KOPT-K1 (cell line): ENCODE measurements around the gene CELA2B.
"Not testable (repeated sequence)": the region's sequence is repeated elsewhere in the genome, so short reads cannot be mapped to it uniquely, and the experiment has no call there.

Source experiments
- H3K27ac ChIP-seq: fragments of 200-600 bp; sonication (generic); 2 replicates; pipeline ENCODE4 v1.5.1; 2016; ENCODE audit warnings: antibody characterized with exemption, mild to moderate bottlenecking, low read depth, low read length; ENCODE audit not compliant: poor library complexity, severe bottlenecking
- H3K36me3 ChIP-seq: fragments of 200-600 bp; sonication (generic); 2 replicates; pipeline ENCODE4 v1.5.1; 2017; ENCODE audit warnings: antibody characterized with exemption, mild to moderate bottlenecking, low read length, moderate library complexity; ENCODE audit not compliant: insufficient read depth
- H3K9me3 ChIP-seq: fragments of 200-600 bp; sonication (generic); 2 replicates; pipeline ENCODE4 v1.5.1; 2017; ENCODE audit warnings: antibody characterized with exemption, low read length, mild to moderate bottlenecking; ENCODE audit not compliant: insufficient read depth, poor library complexity, severe bottlenecking

CELA2B gene

DNA sequence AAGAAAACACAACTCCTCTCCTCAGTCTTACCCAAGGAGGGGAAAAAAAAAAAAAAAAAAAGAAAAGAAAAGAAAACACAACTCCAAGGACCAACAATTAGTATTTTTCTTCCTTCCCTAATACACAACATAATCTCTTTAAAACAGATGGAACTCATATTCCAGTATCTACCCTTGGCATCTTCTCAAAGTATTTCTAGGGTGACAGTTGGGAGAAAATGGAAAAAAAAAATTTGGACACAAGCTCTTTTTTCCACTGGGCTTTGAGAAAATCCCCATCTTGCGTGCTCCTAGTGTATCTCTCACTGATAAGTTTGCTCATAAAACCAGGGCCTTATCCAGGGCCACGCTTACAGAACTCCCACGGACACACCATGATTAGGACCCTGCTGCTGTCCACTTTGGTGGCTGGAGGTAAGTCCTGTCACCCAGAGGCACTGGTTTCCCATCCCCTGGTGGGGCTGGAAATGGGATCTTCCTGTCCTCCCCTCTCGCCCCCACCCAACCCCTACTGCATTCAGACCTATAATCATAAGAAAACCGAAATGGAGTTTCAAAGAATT lies at the start of gene CELA2B:
CELA2B (plus strand) TSS at position 353 of the 563 bp plus-strand sequence; CDS start at position 375, 22 bp downstream.
- no peaks in the 10 kb centered on the region for H3K36me3 ChIP-seq
- no peaks in the 10 kb centered on the region for H3K9me3 ChIP-seq
- H3K27ac ChIP-seq = no peak within 1 kb of the TSS

DNA sequence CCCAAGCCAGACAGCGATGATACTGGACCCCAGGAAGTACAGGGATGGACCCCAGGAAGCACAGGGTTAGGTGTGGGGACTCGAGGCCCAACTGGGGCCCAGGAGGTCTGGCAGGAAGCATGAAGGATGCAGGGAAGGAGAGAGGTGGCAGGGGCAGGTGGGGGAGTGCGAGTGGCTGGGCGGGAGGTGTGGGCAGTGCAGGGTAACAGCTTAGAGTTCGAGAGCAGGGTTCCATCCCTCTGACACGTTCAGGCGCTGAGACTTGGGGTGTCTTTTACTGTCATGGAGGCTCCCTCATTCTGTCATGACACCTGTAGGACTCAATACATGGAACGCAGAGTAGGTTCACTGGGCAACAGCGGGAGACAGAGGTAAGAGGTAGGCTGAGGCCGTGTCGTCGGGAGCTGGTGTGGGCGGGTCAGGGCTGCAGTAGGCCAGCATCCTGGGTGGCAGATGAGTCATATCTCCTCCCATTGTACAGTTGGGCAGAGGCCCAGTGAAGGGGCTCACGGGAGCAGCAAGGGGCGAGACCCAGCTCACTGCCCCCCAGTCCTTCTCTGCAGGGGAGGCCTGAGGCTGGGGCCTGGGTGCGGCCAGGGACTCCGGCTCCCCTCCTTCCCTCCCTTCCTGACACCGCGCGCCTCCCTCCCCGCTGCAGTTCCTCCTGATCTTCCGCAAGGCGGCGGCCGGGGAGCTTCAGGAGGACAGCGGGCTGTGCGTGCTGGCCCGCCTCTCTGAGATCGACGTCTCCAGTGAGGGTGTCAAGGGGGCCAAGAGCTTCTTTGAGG lies 49.2 kb upstream of the CELA2B start:
- peaks cover 23% of the 10 kb centered on the region; the same call in 1 of the 2 replicates for H3K36me3 ChIP-seq
- no peak overlapping the region for H3K27ac ChIP-seq

DNA sequence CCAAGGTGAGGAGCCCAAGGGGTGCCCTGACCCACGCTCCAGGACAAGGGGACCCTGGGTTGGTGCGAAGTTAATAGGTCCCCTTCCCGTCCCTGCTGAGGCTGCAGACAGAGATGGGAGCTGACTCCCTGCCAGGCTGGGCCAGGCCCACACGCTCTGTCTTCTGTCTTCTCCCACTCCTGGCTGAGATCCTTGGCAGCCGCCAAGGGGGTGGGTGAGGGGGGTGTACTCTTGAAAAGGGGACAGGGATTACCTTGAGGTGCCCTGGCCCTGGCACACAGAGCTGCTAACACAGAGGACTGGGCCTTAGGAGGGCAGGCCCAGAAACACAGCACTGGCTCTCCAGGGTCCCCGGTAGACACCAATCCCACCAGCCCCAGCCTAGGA lies 48.6 kb upstream of the CELA2B start:
- Histone ChIP-seq H3K27ac (no peak overlapping the region), H3K36me3 (peaks cover 23% of the 10 kb centered on the region; the same call in 1 of the 2 replicates), H3K9me3 (no peaks in the 10 kb centered on the region)

More for the DNA sequence above, 49.2 kb upstream of the CELA2B start:
- no peaks in the 10 kb centered on the region for H3K9me3 ChIP-seq

DNA sequence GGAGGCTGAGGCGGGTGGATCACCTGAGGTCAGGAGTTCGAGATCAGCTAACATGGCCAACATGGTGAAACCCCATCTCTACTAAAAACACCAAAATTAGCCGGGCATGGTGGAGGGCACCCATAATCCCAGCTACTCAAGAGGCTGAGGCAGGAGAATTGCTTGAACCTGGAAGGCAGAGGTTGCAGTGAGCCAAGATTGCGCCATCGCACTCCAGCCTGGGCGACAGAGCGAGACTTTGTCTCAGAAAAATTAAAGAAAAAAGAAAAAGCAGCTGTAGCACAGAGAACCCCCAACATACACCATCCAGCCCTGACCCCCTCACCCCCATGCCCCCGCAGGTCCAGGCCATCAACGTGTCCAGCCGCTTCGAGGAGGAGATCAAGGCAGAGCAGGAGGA lies 47.7 kb upstream of the CELA2B start:
- H3K36me3 ChIP-seq = peaks cover 23% of the 10 kb centered on the region; the same call in 1 of the 2 replicates
- H3K9me3 ChIP-seq, H3K27ac ChIP-seq: not testable (repeated sequence)

DNA sequence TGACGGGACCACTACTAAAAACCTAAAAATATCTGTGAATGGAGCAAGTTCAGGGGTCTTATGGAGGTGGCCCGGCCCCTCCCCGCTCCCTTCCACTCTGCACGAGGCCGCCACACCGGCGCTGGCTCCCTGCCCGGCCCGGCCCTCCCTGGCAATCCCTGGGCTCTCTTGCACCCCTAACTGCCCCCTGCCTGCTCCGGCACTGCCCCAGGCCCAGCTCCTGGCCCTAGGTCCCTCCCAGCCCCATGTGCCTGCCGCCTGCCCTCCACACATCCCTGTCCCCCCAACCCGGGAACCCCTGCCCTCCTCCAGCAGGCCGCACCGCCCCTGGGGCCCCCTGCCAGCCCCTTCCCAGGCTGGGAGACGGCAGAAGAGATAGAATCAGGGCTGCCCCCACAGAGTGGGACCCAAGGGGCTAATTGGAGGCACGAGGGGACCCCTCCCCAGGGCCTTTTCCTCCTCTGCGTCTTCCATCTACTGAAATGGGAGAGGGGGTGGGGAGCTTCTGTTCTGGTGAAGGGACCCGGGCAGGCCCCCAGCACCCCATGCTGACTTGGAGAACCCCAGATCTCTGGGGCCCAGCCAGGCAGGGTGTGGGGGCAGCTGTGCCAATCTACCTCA lies 47.0 kb upstream of the CELA2B start:
- Histone ChIP-seq H3K27ac (no peak overlapping the region), H3K36me3 (peaks cover 23% of the 10 kb centered on the region; the same call in 1 of the 2 replicates), H3K9me3 (no peaks in the 10 kb centered on the region)

DNA sequence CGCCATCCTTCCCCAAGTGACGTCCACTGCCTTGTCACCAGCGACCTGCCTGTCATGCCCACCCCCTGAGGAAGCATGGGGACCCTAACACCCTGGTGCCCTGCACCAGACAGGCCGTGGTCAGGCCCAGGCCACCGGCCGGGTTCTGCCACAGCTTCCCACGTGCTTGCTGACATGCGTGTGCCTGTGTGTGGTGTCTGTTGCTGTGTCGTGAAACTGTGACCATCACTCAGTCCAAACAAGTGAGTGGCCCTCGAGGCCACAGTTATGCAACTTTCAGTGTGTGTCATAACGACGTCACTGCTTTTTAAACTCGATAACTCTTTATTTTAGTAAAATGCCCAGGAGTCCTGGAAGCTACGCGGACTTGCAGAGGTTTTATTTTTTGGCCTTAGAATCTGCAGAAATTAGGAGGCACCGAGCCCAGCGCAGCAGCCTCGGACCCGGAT lies 46.2 kb upstream of the CELA2B start:
- Histone ChIP-seq H3K36me3 (peaks cover 23% of the 10 kb centered on the region; the same call in 1 of the 2 replicates), H3K9me3 (no peaks in the 10 kb centered on the region), H3K27ac (no peak overlapping the region)

DNA sequence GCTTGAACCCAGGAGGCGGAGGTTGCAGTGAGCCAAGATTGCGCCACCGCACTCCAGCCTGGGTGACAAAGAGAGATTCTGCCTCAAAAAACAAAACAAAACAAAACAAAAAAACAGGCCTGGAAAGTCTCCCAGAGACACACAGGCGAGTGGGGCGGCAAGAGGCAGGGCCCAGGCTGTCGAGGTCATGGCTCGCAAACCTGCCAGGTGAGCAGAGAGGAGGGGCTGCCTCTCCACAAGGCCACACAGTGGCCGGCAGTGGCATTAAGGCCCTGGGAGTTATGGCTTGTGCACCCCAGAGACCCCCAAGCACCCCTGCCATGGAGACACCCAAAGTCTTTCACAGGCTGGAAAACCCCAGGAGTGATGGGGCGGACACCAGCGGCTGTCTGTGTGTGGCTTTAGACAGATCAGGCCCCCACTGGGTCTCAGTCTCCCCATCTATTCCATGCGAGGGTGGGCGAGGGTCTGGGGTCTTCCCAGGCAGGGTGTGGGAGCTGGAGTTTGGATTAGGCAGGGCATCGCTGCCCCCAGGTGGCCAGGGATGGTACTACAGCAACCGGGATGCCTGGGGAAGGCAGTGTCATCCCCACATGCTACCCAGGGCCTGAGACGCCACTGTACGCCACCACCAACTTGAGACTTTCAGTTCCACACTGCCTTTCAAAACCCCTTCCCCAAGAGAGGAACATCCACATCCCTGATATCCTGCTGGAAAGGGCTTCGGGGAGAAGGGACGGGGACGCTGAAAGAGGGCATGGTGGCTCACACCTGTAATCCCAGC lies 44.9 kb upstream of the CELA2B start:
- Histone ChIP-seq H3K9me3 (no peaks in the 10 kb centered on the region), H3K36me3 (peaks cover 23% of the 10 kb centered on the region; the same call in 1 of the 2 replicates), H3K27ac (no peak overlapping the region)

DNA sequence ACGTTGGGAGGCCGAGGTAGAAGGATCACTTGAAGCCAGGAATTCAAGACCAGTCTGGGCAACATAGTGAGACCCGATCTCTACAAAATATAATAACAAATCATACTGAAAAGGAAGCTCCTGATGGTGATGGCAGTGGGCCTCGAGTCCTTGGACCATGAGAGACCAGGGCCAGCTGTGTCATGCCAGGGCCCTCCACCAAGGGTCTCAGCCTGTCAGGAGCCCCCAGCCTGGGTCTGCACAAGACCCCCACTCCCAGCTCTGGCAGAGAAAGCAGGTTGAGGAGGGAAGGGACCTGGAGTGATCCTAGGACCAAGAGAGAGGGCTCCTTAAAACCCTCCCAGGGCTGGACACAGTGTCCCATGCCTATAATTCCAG lies 44.3 kb upstream of the CELA2B start:
- Histone ChIP-seq H3K36me3 (peaks cover 18% of the 10 kb centered on the region; the same call in 1 of the 2 replicates), H3K9me3 (no peaks in the 10 kb centered on the region), H3K27ac (no peak overlapping the region)

DNA sequence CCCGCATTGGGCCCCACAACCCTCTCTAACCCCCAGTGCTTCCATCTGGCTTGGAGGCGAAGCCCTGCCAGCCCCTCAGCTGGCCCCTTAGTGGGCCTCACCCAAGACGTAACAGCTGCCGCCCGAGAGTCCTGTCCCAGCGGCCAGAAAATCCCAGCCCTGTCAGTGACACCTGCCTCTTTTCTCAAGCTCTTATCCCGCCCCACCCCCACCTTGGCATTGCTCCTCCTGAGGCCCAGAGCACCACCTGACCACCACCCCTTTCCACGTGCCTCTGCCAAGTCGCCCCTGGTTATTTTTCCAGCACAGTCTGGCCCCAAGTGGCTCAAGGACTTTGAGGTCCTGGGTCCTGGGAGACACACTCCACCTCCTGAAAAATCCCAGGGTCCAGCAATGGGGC lies 43.6 kb upstream of the CELA2B start:
- no peaks in the 10 kb centered on the region for H3K9me3 ChIP-seq
- H3K36me3 ChIP-seq = peaks cover 11% of the 10 kb centered on the region; the same call in 1 of the 2 replicates
- no peak overlapping the region for H3K27ac ChIP-seq

DNA sequence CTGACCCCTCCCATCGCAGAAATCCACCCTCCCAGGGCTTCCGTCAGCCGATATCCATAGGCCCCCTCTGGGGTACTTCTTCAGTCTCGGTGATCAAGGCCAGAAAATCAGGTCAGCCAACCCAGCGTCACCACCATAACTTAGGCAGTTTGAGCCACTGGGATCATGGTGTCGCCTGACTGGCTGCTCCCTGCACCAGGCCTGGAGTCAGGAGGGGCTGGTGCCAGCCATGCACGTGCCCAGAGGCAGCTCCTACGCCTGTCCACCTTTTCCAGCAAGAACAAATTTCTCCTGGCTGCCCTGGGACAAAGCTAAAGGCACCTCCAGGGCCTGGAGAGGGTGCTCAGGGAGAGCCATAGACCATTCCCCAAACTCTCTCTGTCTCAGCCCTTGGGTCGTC lies 42.4 kb upstream of the CELA2B start:
- Histone ChIP-seq H3K27ac (no peak overlapping the region), H3K36me3 (peaks cover 3% of the 10 kb centered on the region; the same call in 1 of the 2 replicates), H3K9me3 (no peaks in the 10 kb centered on the region)

DNA sequence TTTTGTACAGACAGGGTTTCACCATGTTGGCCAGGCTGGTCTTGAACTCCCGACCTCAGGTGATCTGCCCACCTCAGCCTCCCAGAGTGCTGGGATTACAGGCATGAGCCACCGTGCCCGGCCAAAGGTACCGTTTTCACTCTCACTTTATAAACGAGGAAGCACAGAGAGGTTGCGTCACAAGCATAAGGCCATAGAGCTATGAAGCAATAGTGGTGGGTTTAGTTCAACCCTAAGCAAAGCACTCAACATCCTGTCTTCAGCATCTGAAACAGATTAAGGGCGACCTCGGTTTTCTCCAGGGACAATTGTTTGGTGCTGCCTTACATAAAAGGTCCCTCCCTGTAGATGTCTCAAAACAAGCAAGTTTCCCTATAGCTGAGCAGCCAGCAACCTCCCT lies 41.2 kb upstream of the CELA2B start:
- not testable (repeated sequence) for H3K27ac ChIP-seq, H3K36me3 ChIP-seq

DNA sequence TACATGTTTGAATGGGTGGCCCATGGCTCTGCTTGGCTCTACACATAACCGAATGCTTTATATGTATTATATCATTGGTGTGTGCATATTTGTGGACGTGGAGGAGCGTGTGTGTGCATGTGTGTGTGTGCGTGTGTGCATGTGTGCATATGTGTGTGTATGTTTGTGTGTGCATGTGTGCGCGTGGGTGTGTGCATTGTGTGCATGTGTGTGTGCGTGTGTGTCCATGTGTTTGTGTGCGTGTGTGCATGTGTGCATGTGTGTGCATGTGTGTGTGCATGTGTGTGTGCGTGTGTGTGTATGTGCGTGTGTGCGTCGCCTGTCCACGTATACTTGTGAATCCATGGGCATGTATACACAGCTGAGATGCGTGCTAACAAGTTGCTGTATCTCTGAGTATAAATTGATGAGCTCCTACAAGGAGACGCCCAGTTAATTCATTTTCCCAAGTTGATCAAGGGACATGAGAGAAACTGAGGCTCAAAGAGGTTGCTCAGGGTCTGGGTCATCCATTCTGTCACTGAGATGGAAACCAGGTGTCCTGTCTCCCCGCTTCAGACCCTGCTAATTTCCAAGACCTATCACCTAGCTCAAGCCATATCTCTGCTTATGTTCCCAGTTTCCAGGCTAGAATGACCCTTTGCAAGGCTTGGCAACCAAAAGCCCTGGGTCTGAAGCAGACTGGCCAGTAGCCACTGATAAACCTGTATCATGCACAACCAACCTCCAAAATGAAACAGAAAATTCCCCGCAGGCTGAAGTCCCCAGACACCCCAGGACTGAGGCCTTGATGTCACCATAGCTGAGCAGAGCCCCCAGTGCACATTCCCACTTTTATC lies 40.4 kb upstream of the CELA2B start:
- Histone ChIP-seq H3K27ac (no peak overlapping the region), H3K9me3 (no peaks in the 10 kb centered on the region), H3K36me3 (peaks cover 3% of the 10 kb centered on the region; the same call in 1 of the 2 replicates)

More for the DNA sequence above, 41.2 kb upstream of the CELA2B start:
- not testable (repeated sequence) for H3K9me3 ChIP-seq

DNA sequence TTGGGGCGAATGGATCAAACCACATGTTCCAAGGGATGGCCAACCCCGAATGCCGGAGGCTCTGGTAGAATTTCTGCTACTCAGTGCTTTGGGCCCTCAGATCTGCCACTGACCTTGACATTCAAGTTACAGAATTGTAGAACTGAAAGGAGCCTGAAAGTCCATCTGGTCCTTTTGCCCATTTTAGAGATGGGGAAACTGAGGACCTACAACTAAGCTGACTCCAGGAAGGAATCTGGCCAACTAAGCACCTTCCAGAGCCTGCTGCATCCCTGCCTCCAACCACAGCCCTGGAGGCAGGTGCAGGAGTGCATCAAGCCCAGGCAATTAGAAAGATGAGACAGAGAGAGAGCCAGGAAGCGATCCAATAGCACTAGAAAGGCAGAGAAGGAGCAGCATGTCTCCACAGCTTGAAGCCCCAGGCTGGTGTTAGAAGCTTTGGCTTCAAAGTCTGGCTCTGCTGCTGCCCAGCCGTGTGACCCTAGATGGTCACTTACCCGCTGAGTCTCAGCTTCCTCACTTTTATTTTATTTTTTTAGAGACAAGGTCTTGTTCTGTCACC lies 38.9 kb upstream of the CELA2B start:
- Histone ChIP-seq H3K36me3 (no peaks in the 10 kb centered on the region), H3K9me3 (no peaks in the 10 kb centered on the region), H3K27ac (no peak overlapping the region)

DNA sequence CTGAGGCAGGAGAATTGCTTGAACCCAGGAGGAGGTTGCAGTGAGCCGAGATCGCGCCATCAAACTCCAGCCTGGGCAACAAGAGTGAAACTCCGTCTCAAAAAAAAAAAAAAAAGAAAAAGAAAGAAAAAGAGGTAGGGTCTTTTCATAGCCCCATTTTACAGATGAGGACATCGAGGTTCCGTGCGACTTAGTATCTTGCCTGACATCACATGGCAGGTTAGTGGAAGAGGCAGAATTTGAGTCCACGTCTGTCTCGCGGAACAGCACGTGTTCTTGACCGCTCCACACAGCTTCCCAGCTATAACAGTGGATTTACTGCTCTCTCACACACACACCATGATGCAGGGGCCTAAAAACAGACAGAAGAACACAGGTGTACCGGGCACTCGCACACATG lies 36.6 kb upstream of the CELA2B start:
- Histone ChIP-seq H3K9me3 (no peaks in the 10 kb centered on the region), H3K27ac (no peak overlapping the region), H3K36me3 (no peaks in the 10 kb centered on the region)
